Panc1 (cell line): ENCODE measurements around the gene PARP9. TPM values are rescaled to one million over a fixed set of nuclear protein-coding genes. Genes with fewer than 3 reads are reported as not detected.

ENCODE experiments used
- ATAC-seq: fragments of 200-7000 bp; cut with Tn5 transposase; 2 replicates; pipeline ENCODE4 v1.9.1; 2020; ENCODE audit warnings: mild to moderate bottlenecking, moderate library complexity
- BruUV-seq: library from RNA; stranded (reverse); fragments of 400-500 nt; replicated peaks from 2 replicates; lab custom pipeline; 2021; lab: Mats Ljungman, UMichigan
- CTCF ChIA-PET: fragments of 300-600 bp; sonication (Branson Sonifier 250); formaldehyde crosslinking; loops from one replicate; lab custom pipeline; 2022; ENCODE audit warnings: antibody characterized with exemption; lab: Charles Lee
- POLR2A ChIA-PET: fragments of 300-600 bp; sonication (Branson Sonifier 250); formaldehyde crosslinking; loops from one replicate; lab custom pipeline; 2022; ENCODE audit warnings: antibody characterized with exemption; lab: Charles Lee
- DNase-seq: peaks from one replicate; pipeline ENCODE4 v3.0.0-alpha.2; 2010; ENCODE audit warnings: low read depth, low spot score
- H3K27ac ChIP-seq: 2 replicates; pipeline ENCODE4 v1.5.1; 2011; ENCODE audit warnings: mild to moderate bottlenecking, low read length, inconsistent platforms
- H3K27me3 ChIP-seq: fragments of 200-500 bp; sonication (Bioruptor generic); 2 replicates; pipeline ENCODE4 v1.6.0; 2014; ENCODE audit warnings: low read length, inconsistent platforms; ENCODE audit not compliant: control insufficient read depth, insufficient read depth
- H3K36me3 ChIP-seq: fragments of 200-500 bp; sonication (Bioruptor generic); 2 replicates; pipeline ENCODE4 v1.5.1; 2014; ENCODE audit warnings: inconsistent platforms, mild to moderate bottlenecking, low read length, moderate library complexity; ENCODE audit not compliant: control insufficient read depth, insufficient read depth
- H3K4me1 ChIP-seq: 2 replicates; pipeline ENCODE4 v1.5.1; 2011; ENCODE audit warnings: inconsistent platforms, mild to moderate bottlenecking, low read length, moderate library complexity; ENCODE audit not compliant: control insufficient read depth, insufficient read depth
- H3K4me3 ChIP-seq, 2 experiments: 2 replicates each; pipeline ENCODE4 v1.5.1; 2011 to 2012; ENCODE audit warnings: low read depth in 2 of 2, low read length in 2 of 2, mild to moderate bottlenecking in 2 of 2, inconsistent platforms in 1 of 2, moderate library complexity in 1 of 2
- H3K9me3 ChIP-seq: fragments of 200-500 bp; sonication (Bioruptor generic); 2 replicates; pipeline ENCODE4 v1.5.1; 2014; ENCODE audit warnings: low read depth, mild to moderate bottlenecking, inconsistent platforms, low read length, moderate library complexity; ENCODE audit not compliant: control insufficient read depth, insufficient read depth
- POLR2AphosphoS5 ChIP-seq: IDR thresholded peaks from 2 replicates; pipeline ENCODE4 v1.6.1; 2012; ENCODE audit warnings: mild to moderate bottlenecking, low read depth, low read length, moderate library complexity
- SIN3A ChIP-seq: IDR thresholded peaks from 2 replicates; pipeline ENCODE4 v1.6.1; 2012; ENCODE audit warnings: low read depth, mild to moderate bottlenecking, low read length, moderate library complexity, borderline replicate concordance; ENCODE audit not compliant: insufficient read depth
- TCF7L2 ChIP-seq: IDR thresholded peaks from 2 replicates; pipeline ENCODE4 v1.6.1; 2011; ENCODE audit warnings: mild to moderate bottlenecking, low read depth, low read length, inconsistent platforms
- in situ Hi-C: cut with HindIII; loops from 2 replicates; pipeline ENCODE4 v1.10.0; 2016; ENCODE audit warnings: low sequenced_read_pairs, low pct_unique_long_range_greater_than_20kb
- intact Hi-C: fragments of 100-400 bp; cut with micrococcal nuclease; formaldehyde crosslinking; loops from one replicate; pipeline ENCODE4 v1.10.0; 2022; ENCODE audit not compliant: unreplicated experiment
- total RNA-seq: library from RNA; stranded (reverse); gene quantifications from one replicate; pipeline ENCODE4 v1.2.1, GENCODE V29; 2021; ENCODE audit not compliant: unreplicated experiment
- TF ChIP-seq, protein P1 (sequence below): fragments of 450-650 bp; IDR thresholded peaks from 2 replicates; pipeline ENCODE4 v1.5.1; 2017; ENCODE audit warnings: mild to moderate bottlenecking
- TF ChIP-seq, protein P2 (sequence below), 2 experiments: IDR thresholded peaks; 2 replicates each; pipeline ENCODE4 v1.6.1; 2011 to 2012; ENCODE audit warnings: low read depth in 2 of 2, control low read depth in 1 of 2, low read length in 1 of 2, mild to moderate bottlenecking in 1 of 2, moderate library complexity in 1 of 2; ENCODE audit not compliant: insufficient read depth in 1 of 2

Gene PARP9
- total RNA-seq, 1 experiment from 2014 or later: 14.5 TPM

DNA sequence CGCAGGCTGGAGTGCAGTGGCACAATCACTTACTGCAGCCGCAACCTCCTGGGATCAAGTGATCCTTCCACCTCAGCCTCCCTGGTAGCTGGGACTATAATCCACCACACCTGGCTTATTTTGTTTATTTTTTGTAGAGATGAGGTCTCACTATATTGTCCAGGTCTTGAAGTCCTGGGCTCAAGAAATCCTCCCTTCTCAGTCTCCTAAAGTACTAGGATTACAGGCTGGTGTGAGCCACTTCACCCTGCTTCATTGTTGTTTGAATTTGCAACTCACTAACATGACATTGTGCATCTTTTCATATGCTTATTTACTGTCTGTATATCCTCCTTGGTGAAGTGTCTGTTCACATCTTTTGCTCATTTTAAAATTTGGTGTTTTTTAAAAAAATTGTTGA lies 23.5 kb upstream of the PARP9 start:
- no peak for DNase-seq
- intact Hi-C loops: no loop called here
- CTCF ChIA-PET: no interaction called here

DNA sequence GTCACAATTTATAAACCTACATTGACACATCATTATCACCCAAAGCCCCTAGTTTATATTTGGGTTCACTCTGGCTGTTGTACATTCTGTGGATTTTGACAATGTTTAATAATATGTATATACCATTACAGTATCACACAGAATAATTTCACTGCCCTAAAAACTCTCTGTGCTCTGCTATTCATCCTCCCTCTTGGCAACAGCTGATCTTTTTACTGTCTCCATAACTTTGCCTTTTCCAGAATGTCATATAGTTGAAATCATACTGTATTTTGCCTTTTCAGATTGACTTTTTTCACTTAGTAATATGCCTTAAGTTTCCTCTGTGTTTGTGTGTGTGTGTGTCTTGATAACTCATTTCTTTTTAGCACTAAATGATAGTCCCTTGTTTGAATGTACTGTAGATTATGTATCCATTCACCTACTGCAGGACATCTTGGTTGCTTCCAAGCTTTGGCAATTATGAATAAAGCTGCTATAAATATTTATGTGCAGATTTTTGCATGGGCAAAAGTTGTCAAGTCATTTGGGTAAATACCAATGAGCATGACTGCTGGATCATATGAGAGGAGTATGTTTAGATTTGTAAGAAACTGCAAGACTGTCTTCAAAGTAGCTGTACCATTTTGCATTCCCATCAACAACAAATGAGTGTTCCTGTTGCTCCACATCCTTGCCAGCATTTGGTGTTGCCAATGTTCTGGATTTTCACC lies 22.8 kb upstream of the PARP9 start:
- ChIA-PET POLR2A (no interaction called here), CTCF (no interaction called here)
- in situ Hi-C loops (no loop called here), intact Hi-C loops (no loop called here)
- DNase-seq (no peak), ATAC-seq (no peak)
- Histone ChIP-seq H3K36me3 (no peaks in the 10 kb centered on the region), H3K9me3 (peaks cover 16% of the 10 kb centered on the region; the same call in 1 of the 2 replicates), H3K27ac (no peak overlapping the region), H3K4me1 (no peaks in the 10 kb centered on the region), H3K4me3 (no peak overlapping the region), H3K27me3 (no peaks in the 10 kb centered on the region)
- TF ChIP-seq POLR2AphosphoS5: no peak
- TF ChIP-seq, protein P1, sequence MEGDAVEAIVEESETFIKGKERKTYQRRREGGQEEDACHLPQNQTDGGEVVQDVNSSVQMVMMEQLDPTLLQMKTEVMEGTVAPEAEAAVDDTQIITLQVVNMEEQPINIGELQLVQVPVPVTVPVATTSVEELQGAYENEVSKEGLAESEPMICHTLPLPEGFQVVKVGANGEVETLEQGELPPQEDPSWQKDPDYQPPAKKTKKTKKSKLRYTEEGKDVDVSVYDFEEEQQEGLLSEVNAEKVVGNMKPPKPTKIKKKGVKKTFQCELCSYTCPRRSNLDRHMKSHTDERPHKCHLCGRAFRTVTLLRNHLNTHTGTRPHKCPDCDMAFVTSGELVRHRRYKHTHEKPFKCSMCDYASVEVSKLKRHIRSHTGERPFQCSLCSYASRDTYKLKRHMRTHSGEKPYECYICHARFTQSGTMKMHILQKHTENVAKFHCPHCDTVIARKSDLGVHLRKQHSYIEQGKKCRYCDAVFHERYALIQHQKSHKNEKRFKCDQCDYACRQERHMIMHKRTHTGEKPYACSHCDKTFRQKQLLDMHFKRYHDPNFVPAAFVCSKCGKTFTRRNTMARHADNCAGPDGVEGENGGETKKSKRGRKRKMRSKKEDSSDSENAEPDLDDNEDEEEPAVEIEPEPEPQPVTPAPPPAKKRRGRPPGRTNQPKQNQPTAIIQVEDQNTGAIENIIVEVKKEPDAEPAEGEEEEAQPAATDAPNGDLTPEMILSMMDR: no peak
- TF ChIP-seq SIN3A: no peak
- TF ChIP-seq TCF7L2: no peak
- TF ChIP-seq, protein P2, sequence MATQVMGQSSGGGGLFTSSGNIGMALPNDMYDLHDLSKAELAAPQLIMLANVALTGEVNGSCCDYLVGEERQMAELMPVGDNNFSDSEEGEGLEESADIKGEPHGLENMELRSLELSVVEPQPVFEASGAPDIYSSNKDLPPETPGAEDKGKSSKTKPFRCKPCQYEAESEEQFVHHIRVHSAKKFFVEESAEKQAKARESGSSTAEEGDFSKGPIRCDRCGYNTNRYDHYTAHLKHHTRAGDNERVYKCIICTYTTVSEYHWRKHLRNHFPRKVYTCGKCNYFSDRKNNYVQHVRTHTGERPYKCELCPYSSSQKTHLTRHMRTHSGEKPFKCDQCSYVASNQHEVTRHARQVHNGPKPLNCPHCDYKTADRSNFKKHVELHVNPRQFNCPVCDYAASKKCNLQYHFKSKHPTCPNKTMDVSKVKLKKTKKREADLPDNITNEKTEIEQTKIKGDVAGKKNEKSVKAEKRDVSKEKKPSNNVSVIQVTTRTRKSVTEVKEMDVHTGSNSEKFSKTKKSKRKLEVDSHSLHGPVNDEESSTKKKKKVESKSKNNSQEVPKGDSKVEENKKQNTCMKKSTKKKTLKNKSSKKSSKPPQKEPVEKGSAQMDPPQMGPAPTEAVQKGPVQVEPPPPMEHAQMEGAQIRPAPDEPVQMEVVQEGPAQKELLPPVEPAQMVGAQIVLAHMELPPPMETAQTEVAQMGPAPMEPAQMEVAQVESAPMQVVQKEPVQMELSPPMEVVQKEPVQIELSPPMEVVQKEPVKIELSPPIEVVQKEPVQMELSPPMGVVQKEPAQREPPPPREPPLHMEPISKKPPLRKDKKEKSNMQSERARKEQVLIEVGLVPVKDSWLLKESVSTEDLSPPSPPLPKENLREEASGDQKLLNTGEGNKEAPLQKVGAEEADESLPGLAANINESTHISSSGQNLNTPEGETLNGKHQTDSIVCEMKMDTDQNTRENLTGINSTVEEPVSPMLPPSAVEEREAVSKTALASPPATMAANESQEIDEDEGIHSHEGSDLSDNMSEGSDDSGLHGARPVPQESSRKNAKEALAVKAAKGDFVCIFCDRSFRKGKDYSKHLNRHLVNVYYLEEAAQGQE (IDR thresholded peaks at IDR 0.05; ENCODE audit: insufficient read depth in 1 of 2, low read depth in 2 of 2, low read length in 1 of 2): no peak
- BruUV-seq: no TSS peak

More for the DNA sequence above, 23.5 kb upstream of the PARP9 start:
- TF ChIP-seq, protein P2 (IDR thresholded peaks at IDR 0.05; ENCODE audit: insufficient read depth in 1 of 2, low read depth in 2 of 2, low read length in 1 of 2): no peak
- TF ChIP-seq SIN3A (no peak), TCF7L2 (no peak), POLR2AphosphoS5 (no peak)
- TF ChIP-seq, protein P1: no peak
- H3K4me1 ChIP-seq: no peaks in the 10 kb centered on the region
- ATAC-seq: no peak
- H3K9me3 ChIP-seq: peaks cover 10% of the 10 kb centered on the region; the same call in 1 of the 2 replicates
- in situ Hi-C loops: no loop called here
- no TSS peak for BruUV-seq
- no peak overlapping the region for H3K27ac ChIP-seq
- no peaks in the 10 kb centered on the region for H3K36me3 ChIP-seq
- H3K27me3 ChIP-seq: no peaks in the 10 kb centered on the region
- H3K4me3 ChIP-seq: no peak overlapping the region
- POLR2A ChIA-PET: interaction anchor here (0.6 to 0.7 kb wide), 2 partner anchors 129 to 493 kb away, joined by 3 to 5 read pairs; no protein-coding TSS in a partner anchor
